ENCODE measurements around the gene TMEM178B.

Gene TMEM178B

DNA sequence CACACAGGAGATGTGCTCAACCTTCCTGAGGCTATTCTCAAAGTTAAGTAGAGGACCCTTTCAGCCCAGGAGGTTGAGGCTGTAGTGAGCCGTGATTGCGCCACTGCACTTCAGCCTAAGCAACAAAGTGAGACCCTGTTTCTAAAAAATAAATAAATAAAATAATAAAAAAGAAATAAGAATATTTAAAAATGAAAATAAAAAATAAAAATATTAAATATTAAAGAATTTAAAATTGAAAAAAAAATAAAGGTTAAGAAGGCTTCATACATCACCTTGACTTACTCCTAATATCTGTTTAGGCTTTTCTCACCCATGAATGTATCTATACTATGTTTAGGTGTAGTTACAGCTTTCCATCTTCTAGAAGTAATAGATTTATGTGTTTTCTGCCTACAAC lies 289.9 kb downstream of the TMEM178B start:
- H3K9me3 ChIP-seq (ENCODE audit: low read depth, low read length), result no peaks in the 10 kb centered on the region
- no peaks in the 10 kb centered on the region for H3K36me3 ChIP-seq (ENCODE audit: insufficient read depth, low read length)
- no peak overlapping the region for H3K9ac ChIP-seq (ENCODE audit: insufficient read length)
- TF ChIP-seq FOXP2 (optimal IDR thresholded peaks at IDR 0.05; ENCODE audit: control extremely low read depth, extremely low read length, insufficient read depth) (no peak), EZH2 (IDR thresholded peaks at IDR 0.05) (no peak), POLR2AphosphoS5 (IDR thresholded peaks at IDR 0.05; ENCODE audit: borderline replicate concordance, low read depth, low read length) (no peak)
- H3K27ac ChIP-seq, result no peak overlapping the region
- no peak overlapping the region for H3K4me3 ChIP-seq
- DNase-seq (ENCODE audit: low read depth, low spot score), result no peak

DNA sequence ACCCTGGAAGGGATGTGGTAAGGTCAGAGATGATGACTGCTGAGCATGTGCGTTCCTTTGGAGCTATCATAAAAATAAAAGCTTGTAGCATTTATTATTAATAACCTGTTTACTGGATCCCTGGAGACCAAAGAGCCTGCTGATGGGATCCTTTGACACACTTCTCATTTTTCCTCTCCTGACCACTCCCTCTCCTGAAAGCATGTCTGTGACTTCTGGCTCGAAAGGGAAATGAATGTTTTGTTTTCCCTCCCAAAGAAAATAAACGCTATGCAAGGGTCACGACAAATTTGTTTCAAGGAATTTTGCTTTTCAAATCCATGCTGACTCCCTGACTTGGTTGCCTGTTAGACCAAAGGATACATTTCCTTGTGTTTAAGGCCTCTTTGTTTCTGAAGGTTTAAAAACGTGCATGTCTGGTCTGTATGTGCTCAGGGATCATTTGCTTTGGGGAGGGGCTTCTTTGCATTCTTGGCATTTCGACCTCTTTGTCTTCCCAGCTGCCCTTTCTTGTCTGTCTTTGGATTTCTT lies 292.3 kb downstream of the TMEM178B start:
- no peak for TF ChIP-seq POLR2AphosphoS5 (IDR thresholded peaks at IDR 0.05; ENCODE audit: borderline replicate concordance, low read depth, low read length)
- TF ChIP-seq FOXP2 (optimal IDR thresholded peaks at IDR 0.05; ENCODE audit: control extremely low read depth, extremely low read length, insufficient read depth), result no peak
- no peak for TF ChIP-seq EZH2 (IDR thresholded peaks at IDR 0.05)
- DNase-seq (ENCODE audit: low read depth, low spot score), result no peak
- H3K9ac ChIP-seq (ENCODE audit: insufficient read length), result no peak overlapping the region
- H3K27ac ChIP-seq, result no peak overlapping the region
- no peaks in the 10 kb centered on the region for H3K9me3 ChIP-seq (ENCODE audit: low read depth, low read length)
- no peak overlapping the region for H3K4me3 ChIP-seq
- no peaks in the 10 kb centered on the region for H3K36me3 ChIP-seq (ENCODE audit: insufficient read depth, low read length)

DNA sequence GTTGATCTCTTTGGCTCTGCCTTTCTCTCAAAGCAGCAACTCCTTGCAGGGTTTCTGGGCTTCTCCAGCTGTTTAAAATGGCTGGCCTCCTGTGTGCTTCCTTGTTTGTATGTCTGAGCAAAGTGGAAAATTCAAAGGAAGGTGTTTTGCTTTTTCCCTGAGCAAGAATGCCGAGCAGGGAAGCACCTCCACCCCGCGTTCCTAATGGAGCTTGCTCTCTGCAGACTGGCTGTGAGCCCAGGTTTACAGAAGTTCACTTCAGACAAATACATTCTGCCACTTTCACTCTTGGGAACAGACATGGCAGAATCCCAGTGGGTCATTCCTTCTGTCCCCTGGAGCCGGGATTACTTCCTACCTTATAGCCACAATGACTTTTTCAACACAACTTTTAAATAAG lies 295.6 kb downstream of the TMEM178B start:
- Histone ChIP-seq H3K36me3 (ENCODE audit: insufficient read depth, low read length) (no peaks in the 10 kb centered on the region), H3K9ac (ENCODE audit: insufficient read length) (no peak overlapping the region), H3K4me3 (no peak overlapping the region), H3K27ac (no peak overlapping the region), H3K9me3 (ENCODE audit: low read depth, low read length) (no peaks in the 10 kb centered on the region)
- no peak for TF ChIP-seq POLR2AphosphoS5 (IDR thresholded peaks at IDR 0.05; ENCODE audit: borderline replicate concordance, low read depth, low read length)
- no peak for TF ChIP-seq EZH2 (IDR thresholded peaks at IDR 0.05)
- TF ChIP-seq FOXP2 (optimal IDR thresholded peaks at IDR 0.05; ENCODE audit: control extremely low read depth, extremely low read length, insufficient read depth), result no peak
- no peak for DNase-seq (ENCODE audit: low read depth, low spot score)

DNA sequence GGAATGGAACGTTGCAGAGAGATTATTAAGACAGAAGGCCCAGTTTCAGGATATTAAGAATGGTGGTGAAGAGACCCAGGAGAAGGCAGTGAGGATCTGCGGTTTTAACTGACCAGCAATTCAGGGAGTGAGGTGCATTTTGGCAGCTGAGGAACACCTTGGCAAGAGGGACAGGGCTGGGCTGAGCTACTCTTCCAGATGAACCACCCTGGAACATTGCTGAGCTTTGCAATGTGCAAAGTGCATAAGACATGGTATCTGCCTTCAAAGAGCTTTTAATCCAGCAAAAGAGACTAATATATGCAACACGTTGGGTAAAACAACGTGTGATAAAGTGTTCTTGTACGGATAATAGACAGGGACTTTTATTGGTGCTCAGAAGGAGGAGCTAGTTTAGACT lies 296.3 kb downstream of the TMEM178B start:
- no peak for DNase-seq (ENCODE audit: low read depth, low spot score)
- H3K4me3 ChIP-seq, result no peak overlapping the region
- H3K36me3 ChIP-seq (ENCODE audit: insufficient read depth, low read length), result no peaks in the 10 kb centered on the region
- H3K9ac ChIP-seq (ENCODE audit: insufficient read length), result no peak overlapping the region
- TF ChIP-seq POLR2AphosphoS5 (IDR thresholded peaks at IDR 0.05; ENCODE audit: borderline replicate concordance, low read depth, low read length) (no peak), EZH2 (IDR thresholded peaks at IDR 0.05) (no peak), FOXP2 (optimal IDR thresholded peaks at IDR 0.05; ENCODE audit: control extremely low read depth, extremely low read length, insufficient read depth) (no peak)
- H3K9me3 ChIP-seq (ENCODE audit: low read depth, low read length), result no peaks in the 10 kb centered on the region
- no peak overlapping the region for H3K27ac ChIP-seq

DNA sequence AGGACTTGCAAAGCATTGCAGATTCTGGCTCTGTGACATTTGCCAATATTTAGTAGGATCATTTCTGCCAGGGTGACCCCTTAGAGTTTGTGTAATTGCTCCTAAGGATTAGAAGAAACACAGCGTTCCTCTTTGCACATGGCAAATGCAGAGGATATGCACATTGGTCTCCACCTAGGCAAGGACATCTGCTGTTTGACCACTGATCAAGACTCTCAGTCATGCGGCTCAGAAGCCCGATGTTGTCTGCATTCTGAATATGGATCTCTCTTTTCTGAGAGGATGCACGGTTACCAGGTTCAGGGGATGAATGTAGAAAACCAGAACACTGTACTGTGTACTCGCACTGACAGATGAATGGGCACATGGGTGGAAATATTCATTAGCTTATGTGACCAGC lies 296.8 kb downstream of the TMEM178B start:
- TF ChIP-seq FOXP2 (optimal IDR thresholded peaks at IDR 0.05; ENCODE audit: control extremely low read depth, extremely low read length, insufficient read depth), result no peak
- TF ChIP-seq EZH2 (IDR thresholded peaks at IDR 0.05), result no peak
- TF ChIP-seq POLR2AphosphoS5 (IDR thresholded peaks at IDR 0.05; ENCODE audit: borderline replicate concordance, low read depth, low read length), result no peak
- no peaks in the 10 kb centered on the region for H3K9me3 ChIP-seq (ENCODE audit: low read depth, low read length)
- H3K9ac ChIP-seq (ENCODE audit: insufficient read length), result no peak overlapping the region
- DNase-seq (ENCODE audit: low read depth, low spot score), result no peak
- no peak overlapping the region for H3K27ac ChIP-seq
- no peak overlapping the region for H3K4me3 ChIP-seq
- no peaks in the 10 kb centered on the region for H3K36me3 ChIP-seq (ENCODE audit: insufficient read depth, low read length)

DNA sequence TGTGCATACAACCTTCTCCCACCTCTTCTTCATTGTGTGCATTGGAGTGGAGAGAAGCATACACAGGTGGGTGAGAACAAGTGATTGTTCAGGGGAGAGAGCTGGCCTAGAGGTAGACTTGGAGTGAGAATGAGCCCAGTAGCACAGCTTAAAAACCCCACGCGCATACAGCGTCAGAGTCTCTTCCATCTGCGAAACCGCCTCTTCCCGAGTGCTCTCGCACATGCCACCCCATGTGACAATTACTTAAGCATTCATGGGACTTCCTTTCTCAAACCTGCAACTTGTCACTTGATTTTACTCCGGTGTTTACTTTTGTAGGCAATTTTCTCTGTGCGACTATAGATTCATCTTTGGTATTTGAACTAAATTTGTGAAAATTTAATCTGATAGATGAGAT lies 300.6 kb downstream of the TMEM178B start:
- H3K9ac ChIP-seq (ENCODE audit: insufficient read length), result no peak overlapping the region
- H3K27ac ChIP-seq, result no peak overlapping the region
- no peaks in the 10 kb centered on the region for H3K9me3 ChIP-seq (ENCODE audit: low read depth, low read length)
- DNase-seq (ENCODE audit: low read depth, low spot score), result no peak
- no peak overlapping the region for H3K4me3 ChIP-seq
- TF ChIP-seq POLR2AphosphoS5 (IDR thresholded peaks at IDR 0.05; ENCODE audit: borderline replicate concordance, low read depth, low read length) (no peak), EZH2 (IDR thresholded peaks at IDR 0.05) (no peak), FOXP2 (optimal IDR thresholded peaks at IDR 0.05; ENCODE audit: control extremely low read depth, extremely low read length, insufficient read depth) (no peak)
- no peaks in the 10 kb centered on the region for H3K36me3 ChIP-seq (ENCODE audit: insufficient read depth, low read length)

DNA sequence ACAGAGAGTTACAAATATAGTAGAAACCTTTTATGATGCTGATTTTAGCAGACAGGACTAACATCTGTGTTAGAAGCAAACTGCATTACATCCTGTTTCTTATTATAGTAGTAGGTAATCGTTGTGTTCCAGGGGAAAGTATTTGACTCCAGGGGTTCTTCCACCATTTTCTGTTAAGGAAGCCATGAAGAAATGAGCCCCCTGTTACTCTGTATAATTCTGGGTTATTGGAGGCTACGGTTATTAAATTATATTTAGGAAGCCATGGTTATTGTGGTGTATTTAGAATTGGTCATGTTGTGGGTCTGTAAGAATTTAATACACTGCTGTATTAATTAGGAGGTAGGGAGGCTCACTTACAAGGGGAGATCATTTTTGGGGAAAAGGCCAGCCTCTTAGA lies 301.6 kb downstream of the TMEM178B start:
- Histone ChIP-seq H3K9ac (ENCODE audit: insufficient read length) (no peak overlapping the region), H3K27ac (no peak overlapping the region), H3K4me3 (no peak overlapping the region), H3K9me3 (ENCODE audit: low read depth, low read length) (no peaks in the 10 kb centered on the region), H3K36me3 (ENCODE audit: insufficient read depth, low read length) (no peaks in the 10 kb centered on the region)
- TF ChIP-seq POLR2AphosphoS5 (IDR thresholded peaks at IDR 0.05; ENCODE audit: borderline replicate concordance, low read depth, low read length) (no peak), EZH2 (IDR thresholded peaks at IDR 0.05) (no peak), FOXP2 (optimal IDR thresholded peaks at IDR 0.05; ENCODE audit: control extremely low read depth, extremely low read length, insufficient read depth) (no peak)
- DNase-seq (ENCODE audit: low read depth, low spot score), result no peak

DNA sequence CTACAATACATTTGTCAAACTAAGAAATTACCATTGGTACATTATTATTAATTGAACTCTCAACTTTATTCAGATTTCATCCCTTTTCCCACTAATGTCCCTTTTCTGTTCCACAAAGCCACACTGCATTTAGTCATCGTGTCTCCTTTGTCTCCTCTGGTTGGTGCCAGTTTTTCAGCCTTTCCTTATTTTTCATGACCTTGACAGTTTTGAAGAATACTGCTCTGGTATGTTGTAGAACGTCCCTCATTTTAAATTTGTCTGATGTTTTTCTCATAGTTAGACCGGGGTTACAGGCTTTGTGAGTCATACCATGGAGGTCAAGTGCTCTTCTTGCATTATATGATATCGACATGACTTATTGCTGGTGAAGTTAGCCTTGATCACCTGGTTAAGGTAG lies 304.0 kb downstream of the TMEM178B start:
- no peak overlapping the region for H3K9ac ChIP-seq (ENCODE audit: insufficient read length)
- no peaks in the 10 kb centered on the region for H3K36me3 ChIP-seq (ENCODE audit: insufficient read depth, low read length)
- no peaks in the 10 kb centered on the region for H3K9me3 ChIP-seq (ENCODE audit: low read depth, low read length)
- DNase-seq (ENCODE audit: low read depth, low spot score), result no peak
- no peak for TF ChIP-seq EZH2 (IDR thresholded peaks at IDR 0.05)
- TF ChIP-seq POLR2AphosphoS5 (IDR thresholded peaks at IDR 0.05; ENCODE audit: borderline replicate concordance, low read depth, low read length), result no peak
- TF ChIP-seq FOXP2 (optimal IDR thresholded peaks at IDR 0.05; ENCODE audit: control extremely low read depth, extremely low read length, insufficient read depth), result no peak
- no peak overlapping the region for H3K4me3 ChIP-seq
- H3K27ac ChIP-seq, result no peak overlapping the region

DNA sequence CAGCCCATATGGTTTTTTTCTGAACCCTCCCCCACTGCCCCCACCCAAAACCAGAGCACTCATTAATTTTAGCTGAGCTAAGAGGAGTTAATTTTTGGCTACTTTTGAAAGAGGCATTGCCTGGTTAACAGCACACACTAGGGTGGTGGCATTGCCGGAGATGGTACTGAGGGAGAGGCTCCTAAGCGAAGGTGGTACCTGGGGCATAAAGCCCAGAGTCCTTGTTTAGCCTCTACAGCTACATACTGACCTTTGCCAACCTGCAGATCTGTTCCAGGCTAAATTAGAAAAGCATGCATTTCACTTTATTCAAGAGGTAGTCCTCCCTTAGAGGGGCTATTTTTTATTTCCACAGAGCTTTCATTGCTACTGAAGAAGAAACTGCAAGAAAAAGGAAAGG lies 304.5 kb downstream of the TMEM178B start:
- DNase-seq (ENCODE audit: low read depth, low spot score), result no peak
- Histone ChIP-seq H3K4me3 (no peak overlapping the region), H3K27ac (no peak overlapping the region), H3K9ac (ENCODE audit: insufficient read length) (no peak overlapping the region), H3K9me3 (ENCODE audit: low read depth, low read length) (no peaks in the 10 kb centered on the region), H3K36me3 (ENCODE audit: insufficient read depth, low read length) (no peaks in the 10 kb centered on the region)
- TF ChIP-seq FOXP2 (optimal IDR thresholded peaks at IDR 0.05; ENCODE audit: control extremely low read depth, extremely low read length, insufficient read depth) (no peak), EZH2 (IDR thresholded peaks at IDR 0.05) (no peak), POLR2AphosphoS5 (IDR thresholded peaks at IDR 0.05; ENCODE audit: borderline replicate concordance, low read depth, low read length) (no peak)
